GM21717 (cell line): ENCODE results near the gene SCAANT1.

Experiments used
- ATAC-seq: cut with Tn5 transposase; IDR thresholded peaks from one replicate; pipeline ENCODE4 v1.9.1; 2021; ENCODE audit warnings: mild to moderate bottlenecking, moderate library complexity; ENCODE audit not compliant: unreplicated experiment

The SCAANT1 gene

DNA sequence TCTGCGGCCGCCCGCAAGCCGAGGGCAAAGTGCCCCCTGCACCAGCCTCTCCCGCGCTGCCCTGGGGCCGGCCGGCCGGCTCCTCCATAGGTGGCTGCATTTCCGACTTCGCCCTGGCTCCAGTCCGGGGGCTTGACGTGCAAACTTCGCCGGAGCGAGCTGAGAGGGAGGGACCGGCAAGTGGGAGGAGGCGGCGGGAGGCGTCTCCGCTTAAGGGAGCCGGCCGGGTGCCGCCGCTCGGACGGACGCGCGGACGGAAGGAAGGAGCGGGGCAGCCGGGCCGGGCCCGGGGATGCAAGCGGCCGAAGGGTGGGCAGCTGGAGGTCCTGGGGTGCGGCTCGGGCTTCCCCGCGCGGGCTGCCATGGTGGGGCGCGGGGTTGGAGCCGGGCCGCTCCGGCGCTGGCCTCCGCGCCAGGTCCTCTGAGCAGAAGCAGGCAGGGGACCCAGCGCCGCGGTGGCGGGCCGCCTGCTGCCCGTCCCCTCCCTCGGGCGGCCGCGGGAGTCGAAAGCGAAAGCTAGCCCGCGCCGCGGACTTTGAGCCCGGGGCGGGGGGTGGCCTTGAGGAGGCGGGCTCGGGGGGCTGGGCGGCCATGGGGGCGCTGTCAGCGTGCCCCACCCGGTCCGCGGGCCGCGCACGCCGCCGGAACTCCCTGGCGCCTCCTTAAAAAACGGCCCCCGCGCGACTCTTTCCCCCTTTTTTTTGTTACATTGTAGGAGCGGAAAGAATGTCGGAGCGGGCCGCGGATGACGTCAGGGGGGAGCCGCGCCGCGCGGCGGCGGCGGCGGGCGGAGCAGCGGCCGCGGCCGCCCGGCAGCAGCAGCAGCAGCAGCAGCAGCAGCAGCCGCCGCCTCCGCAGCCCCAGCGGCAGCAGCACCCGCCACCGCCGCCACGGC is at the start of gene SCAANT1:
Gene SCAANT1 (minus strand): TSS at position 511 of the 895 bp plus-strand sequence.
- peak; percentile 78 for ATAC-seq

- ATAC-seq = no peak
Observed at GRCh38 chr3:63961891-63962290, 49.7 kb upstream of the SCAANT1 start.

DNA sequence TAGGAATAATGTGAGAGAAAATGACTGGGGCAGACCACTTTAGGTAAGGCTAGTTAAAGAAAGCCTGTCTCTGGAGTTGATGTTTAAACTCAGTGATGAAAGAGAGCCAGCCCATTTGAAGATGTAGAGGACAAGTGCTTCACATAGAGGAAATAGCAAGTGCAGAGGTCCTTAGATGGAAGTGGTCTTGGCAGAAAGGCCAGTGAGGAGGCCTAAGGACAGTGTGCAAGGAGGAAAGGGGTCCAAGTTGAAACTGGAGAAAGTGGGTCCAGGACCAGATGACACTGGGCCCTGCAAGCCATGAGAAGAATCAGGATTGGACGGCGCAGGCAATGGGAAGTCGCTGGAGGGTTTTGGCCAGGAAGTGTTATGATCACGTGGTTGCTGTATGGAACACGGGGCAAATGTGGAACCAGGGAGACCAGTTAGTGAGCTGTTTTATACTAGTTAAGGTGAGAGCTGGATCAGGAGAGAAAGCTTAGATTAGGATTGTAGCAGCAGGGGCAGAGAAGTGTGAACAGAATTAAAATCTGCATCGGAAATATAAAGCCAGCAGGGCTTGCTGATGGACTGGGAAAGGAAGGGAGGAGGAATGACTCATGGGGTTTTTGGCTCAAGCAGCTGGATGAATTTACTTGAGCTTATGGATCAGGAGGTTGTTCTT is 48.0 kb upstream of the SCAANT1 start:
- peak; percentile 40 for ATAC-seq

- no peak for ATAC-seq
Observed at GRCh38 chr3:63959146-63959545, 47.0 kb upstream of the SCAANT1 start.

DNA sequence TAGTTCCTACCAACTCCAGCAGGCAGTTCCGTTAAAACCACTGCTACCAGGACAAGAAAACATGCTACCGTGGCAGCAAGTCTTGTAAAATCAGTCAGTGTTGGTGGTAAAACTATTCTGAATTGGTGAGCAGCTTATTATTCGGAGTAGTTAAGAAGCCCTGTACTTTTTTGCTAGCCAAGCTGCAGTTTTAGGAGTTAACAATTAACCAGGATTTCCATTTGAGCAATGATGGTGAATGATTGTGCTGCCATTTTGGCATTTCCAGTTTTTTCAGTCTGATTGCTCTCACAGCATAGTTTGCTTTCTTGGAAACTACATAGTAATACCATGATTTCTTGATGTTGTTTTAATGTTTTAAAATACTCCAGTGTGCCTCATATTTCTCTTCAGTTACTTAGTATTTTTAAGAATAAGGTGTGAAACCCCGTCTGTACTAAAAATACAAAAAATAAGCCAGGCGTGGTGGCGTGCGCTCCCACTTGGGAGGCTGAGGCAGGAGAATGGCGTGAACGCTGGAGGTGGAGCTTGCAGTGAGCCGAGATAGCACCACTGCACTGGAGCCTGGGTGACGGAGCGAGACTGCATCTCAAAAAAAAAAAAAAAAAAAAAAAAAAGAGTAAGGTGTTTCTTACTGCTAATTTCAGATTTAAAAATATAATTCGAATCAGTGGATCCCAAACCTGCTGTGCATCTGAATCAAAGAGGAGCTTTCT is 43.8 kb upstream of the SCAANT1 start:
- ATAC-seq = no peak

GRCh38 chr3:63955036-63955650 is 43.0 kb upstream of the SCAANT1 start:
- ATAC-seq = no peak

DNA sequence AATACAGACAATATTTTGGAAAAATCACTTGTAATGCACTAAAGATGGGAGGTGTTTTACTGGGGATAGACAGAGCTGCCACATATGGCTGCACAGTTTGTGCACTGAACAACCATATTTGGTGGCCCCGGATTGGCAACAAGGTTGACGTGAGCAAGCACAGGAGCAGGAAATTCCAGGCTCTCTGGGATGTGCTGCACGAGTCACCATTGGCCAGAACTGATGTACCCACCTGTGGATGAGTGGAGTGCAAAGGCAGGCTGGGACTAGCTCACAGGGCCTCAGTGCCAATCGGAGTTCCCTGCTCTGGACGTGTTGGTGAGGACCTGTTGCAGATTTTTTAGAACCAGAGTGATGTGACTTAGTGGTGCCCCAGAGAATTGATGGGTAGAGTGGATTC is 42.0 kb upstream of the SCAANT1 start:
- no peak for ATAC-seq

GRCh38 chr3:63952248-63952594 is 40.0 kb upstream of the SCAANT1 start:
- ATAC-seq = no peak

DNA sequence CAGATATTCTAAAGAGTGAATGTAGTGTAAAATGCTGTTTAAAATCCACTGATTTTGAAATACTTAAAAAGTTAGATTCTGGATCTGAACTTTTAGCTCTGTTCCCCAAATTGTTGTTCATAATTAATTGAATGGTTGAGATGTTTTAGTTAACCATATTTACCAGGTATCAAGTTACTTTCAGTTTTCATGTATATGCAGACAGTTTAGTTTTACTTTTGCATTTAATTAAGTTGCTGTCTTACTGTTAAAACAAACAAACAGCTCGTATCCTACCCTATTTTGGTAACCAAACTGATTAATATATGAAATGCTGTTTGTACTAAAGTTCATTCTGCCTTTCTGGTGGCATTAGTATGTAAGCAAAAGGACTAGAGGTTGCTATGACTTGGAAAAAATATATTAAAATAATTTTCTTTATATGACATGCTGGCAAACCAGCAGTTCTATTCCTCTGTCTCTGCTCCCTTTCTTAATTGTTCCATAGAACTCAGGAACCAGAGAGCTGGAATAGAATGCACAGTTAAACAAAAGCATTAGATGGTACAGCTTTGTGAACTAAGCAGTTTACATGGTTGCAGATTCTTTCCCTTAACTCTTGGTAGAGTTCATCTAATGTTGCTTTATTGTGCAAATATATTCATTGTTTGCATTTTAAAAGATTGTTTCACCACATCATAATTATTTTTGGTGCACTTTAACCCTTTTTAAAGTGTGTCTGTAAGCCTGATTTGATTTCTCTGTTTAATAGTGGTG is 39.5 kb upstream of the SCAANT1 start:
- peak; percentile 69 for ATAC-seq

DNA sequence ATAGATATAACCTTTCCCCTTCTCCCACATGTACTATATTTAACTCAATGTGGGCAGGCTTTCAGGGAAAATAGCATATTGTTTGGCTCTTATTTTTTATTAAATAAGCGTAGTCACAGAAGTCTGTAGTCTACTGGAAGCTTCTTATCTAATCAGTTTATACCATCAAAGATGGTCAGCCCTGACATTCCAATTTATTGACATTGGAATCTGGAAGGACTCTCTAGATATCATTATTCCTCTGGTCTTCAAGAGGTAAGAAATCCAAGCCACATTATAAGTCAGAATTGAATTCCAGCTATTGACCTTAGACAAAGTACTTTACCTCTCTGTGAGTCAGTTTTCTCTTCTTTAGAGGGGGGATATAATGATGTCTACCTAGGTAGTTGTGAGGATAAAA is 38.5 kb upstream of the SCAANT1 start:
- ATAC-seq = no peak

DNA sequence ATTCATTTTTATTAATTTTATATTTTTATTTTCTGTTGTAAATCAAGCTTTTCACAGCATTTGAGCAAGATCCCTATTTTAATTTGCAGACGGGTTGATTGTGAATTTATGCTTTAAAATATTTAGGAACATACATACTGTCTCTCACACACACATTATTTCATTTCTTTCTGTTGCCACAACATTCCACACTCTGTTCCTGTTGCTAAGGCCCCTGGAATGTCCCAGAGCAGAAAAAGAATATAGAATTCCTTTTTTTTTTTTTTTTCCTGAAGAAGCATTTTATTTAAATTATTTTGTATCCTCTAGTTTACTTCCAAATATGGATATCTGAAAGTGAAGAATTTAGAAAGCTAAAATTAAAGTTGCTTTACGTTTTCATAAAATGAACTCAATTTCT is 36.8 kb upstream of the SCAANT1 start:
- no peak for ATAC-seq

DNA sequence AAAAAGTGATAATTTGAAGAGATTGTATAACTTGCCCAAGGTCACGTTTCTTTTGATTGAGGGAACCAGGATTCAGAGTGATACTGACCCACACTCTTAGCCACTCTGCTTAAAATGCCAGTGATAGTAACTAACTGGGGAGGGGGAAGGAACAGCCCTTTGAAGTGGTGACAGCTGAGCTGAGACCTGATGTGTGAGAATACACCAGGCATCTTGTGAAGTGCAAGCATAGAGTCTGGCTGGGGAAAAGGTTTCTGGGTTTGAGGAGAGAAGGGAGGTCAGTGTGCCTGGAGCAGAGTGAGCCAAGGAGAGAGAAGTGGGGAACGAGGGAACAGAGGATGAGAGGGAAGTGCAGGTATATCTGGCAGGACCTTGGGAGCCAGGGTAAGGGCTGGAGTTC is 35.4 kb upstream of the SCAANT1 start:
- ATAC-seq = no peak

DNA sequence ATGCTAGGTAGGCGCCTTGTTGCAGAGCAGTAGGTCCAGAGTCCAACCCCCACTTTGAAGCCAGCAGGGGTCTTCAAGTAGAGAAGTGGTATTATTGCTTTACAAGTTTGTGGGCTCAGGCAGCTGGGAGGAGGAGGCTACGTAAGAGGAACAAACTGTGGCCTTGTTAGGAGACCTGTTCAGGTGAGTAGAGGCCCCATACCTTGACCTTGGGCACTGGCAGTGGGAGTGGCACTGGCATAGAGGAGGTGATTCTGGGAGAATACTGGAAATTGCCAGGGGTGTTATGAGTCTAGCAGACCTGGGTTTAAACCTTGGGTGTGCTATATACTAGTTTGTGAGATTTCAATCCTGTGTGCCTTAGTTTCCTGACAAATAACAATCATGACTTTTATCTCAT is 34.6 kb upstream of the SCAANT1 start:
- ATAC-seq = no peak

DNA sequence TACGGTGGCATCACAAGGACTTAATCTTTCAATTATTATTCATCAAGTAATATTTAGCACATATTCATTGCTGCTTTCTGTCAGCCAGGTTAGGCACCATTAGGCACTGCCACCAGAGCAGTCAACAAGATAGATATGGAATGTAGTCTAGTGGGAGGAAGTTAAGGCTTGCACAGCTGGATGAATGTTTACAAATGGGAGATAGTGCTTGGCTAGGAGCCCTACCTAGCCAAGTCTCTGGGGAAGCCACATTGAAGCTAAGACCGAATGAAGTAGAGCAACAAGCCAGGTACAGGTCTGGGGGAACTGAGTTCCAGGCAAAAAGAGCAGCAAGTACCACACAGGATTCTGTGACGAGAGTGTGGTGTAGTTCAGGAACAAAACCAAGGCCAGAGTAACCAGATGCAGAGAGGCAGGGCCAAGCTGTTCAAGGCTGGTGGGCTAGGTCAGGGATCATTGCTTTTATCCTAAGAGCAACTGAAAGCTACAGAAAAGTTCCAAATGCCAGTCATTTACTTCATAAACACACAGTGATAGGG is 33.4 kb upstream of the SCAANT1 start:
- ATAC-seq = no peak

- ATAC-seq = no peak
Observed at GRCh38 chr3:63943678-63944077, 31.5 kb upstream of the SCAANT1 start.

GRCh38 chr3:63942528-63942927 is 30.3 kb upstream of the SCAANT1 start:
- ATAC-seq = no peak

GRCh38 chr3:63940389-63940757 is 28.2 kb upstream of the SCAANT1 start:
- no peak for ATAC-seq

DNA sequence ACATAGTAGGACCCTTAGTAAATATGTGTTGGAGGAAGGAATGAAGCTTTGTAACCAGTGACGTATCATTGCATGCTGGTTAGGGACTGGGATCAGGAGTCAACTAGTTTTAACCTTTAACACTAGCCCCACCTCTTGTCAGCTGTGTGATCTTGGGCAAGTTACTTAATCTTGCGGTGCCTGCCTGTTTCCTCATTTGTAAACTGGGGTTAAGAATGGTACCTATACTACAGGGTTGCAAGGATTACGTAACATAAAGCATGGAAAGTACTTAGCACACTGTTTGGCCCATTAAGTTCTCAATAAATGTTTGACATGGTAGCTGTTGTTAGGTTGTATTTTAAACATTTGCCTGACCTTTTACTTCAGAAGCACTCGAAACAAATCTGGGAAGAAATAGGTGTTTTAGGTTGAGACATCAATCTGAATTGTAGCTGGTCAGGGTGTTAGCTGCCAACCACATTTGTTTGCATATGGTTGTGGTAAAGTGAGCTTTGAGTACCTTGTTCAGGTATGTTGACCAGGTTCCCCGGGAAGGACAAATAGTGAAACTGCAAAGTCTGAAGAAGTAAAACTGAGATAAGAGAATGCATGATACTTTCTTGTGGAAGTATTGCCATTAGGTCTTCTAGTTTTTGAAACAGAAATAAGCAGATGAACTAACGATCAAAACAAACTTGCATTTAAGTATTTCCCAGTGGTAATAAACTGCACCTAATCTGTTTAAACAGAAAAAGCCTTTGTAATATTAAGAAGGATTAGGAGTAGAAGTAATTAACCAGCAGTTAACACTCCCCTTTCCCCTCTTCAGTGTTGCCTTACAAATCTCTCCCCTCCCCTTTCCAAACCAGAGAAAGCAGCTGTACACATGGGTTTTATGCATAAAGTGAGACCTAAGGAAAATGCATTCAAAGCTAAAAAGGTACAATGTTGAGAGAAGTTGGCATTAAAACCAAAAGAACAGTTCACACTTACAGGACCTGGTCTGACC is 25.8 kb upstream of the SCAANT1 start:
- ATAC-seq = peak; percentile 73

DNA sequence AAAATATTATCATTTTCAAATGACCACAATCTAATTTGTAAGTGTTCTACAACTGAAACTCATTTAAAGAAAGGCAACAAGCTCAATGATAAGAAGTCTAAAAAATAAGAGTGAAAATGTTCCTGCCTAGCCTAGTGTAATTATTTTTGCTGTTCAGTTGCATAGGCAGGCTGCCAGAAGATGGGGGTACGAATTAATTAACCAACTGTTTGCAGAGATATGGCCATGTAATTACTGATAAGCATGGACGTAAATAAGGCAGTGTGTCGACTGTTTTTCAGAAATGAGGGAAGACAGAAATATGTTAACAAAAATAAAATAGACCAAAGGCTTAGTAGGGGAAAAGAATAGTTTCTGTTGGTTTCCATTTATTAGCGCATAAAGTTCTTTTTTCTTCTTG is 24.7 kb upstream of the SCAANT1 start:
- ATAC-seq = no peak
